ENCODE measurements around the gene NKX3-2.

GRCh38 chr4:13514722-13515121, 29.6 kb downstream of the NKX3-2 start:
- TF ChIP-seq, protein P1, sequence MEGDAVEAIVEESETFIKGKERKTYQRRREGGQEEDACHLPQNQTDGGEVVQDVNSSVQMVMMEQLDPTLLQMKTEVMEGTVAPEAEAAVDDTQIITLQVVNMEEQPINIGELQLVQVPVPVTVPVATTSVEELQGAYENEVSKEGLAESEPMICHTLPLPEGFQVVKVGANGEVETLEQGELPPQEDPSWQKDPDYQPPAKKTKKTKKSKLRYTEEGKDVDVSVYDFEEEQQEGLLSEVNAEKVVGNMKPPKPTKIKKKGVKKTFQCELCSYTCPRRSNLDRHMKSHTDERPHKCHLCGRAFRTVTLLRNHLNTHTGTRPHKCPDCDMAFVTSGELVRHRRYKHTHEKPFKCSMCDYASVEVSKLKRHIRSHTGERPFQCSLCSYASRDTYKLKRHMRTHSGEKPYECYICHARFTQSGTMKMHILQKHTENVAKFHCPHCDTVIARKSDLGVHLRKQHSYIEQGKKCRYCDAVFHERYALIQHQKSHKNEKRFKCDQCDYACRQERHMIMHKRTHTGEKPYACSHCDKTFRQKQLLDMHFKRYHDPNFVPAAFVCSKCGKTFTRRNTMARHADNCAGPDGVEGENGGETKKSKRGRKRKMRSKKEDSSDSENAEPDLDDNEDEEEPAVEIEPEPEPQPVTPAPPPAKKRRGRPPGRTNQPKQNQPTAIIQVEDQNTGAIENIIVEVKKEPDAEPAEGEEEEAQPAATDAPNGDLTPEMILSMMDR (IDR thresholded peaks at IDR 0.05) = no peak
- no peak for TF ChIP-seq EP300 (IDR thresholded peaks at IDR 0.05)
